Measurements from ENCODE around the gene AGER. TPM values are rescaled to one million over a fixed set of nuclear protein-coding genes. Genes with fewer than 3 reads are reported as not detected.

Gene AGER
- total and polyA plus RNA-seq, 2 of the 4 experiments (the other 2 are of a cell fraction) = 0.18 to 4.2 TPM

- H3K4me3 ChIP-seq (ENCODE audit: insufficient read depth, low read depth, low read length) = no peak overlapping the region
- no peak overlapping the region for H3K18ac ChIP-seq (ENCODE audit: low read depth, low read length)
- H3K9ac ChIP-seq (ENCODE audit: low read depth, low read length) = no peak overlapping the region
- H3K4ac ChIP-seq (ENCODE audit: low read depth, low read length) = no peak overlapping the region
- no peak overlapping the region for H2AK9ac ChIP-seq (replicated peaks; ENCODE audit: low read depth, low read length, poor library complexity)
- intact Hi-C loops (cut with micrococcal nuclease) (no loop called here), dilution Hi-C loops (cut with HindIII; ENCODE audit: low sequenced_read_pairs, unreplicated experiment) (no loop called here), in situ Hi-C loops (cut with MboI; ENCODE audit: low sequenced_read_pairs) (loop anchor here (10.0 kb wide), 1 partner anchor 196 kb away; the partner anchor contains the start of gene DXO)
- H3K4me1 ChIP-seq (ENCODE audit: control insufficient read depth, insufficient read depth, low read length) = peaks cover 4% of the 10 kb centered on the region
- no peaks in the 10 kb centered on the region for H3K27me3 ChIP-seq (ENCODE audit: control insufficient read depth, insufficient read depth, low read length)
- TF ChIP-seq MXI1 (IDR thresholded peaks at IDR 0.05; ENCODE audit: borderline replicate concordance, low read depth, low read length) (no peak), RFX5 (IDR thresholded peaks at IDR 0.05; ENCODE audit: low read depth, low read length) (no peak)
- TF ChIP-seq, protein P1, sequence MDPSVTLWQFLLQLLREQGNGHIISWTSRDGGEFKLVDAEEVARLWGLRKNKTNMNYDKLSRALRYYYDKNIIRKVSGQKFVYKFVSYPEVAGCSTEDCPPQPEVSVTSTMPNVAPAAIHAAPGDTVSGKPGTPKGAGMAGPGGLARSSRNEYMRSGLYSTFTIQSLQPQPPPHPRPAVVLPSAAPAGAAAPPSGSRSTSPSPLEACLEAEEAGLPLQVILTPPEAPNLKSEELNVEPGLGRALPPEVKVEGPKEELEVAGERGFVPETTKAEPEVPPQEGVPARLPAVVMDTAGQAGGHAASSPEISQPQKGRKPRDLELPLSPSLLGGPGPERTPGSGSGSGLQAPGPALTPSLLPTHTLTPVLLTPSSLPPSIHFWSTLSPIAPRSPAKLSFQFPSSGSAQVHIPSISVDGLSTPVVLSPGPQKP (IDR thresholded peaks at IDR 0.05; ENCODE audit: borderline replicate concordance, low read depth, low read length) = no peak
- H2BK15ac ChIP-seq (ENCODE audit: low read depth, low read length) = no peak overlapping the region
- POLR2A ChIA-PET (ENCODE audit: unreplicated experiment) = no interaction called here
- H4K5ac ChIP-seq (ENCODE audit: low read depth, low read length) = no peak overlapping the region
- no peak overlapping the region for H3K56ac ChIP-seq (ENCODE audit: extremely low read depth, insufficient read depth, low read length)
- H4K20me1 ChIP-seq (ENCODE audit: insufficient read depth, low read length) = no peaks in the 10 kb centered on the region
- H3K14ac ChIP-seq (replicated peaks; ENCODE audit: low read depth, low read length) = no peak overlapping the region
- H3K4me2 ChIP-seq (ENCODE audit: low read depth, low read length) = no peak overlapping the region
- BruUV-seq (replicated peaks) = no TSS peak
- no peak overlapping the region for H2AFZ ChIP-seq (replicated peaks; ENCODE audit: low read length, poor library complexity)
- peaks cover 31% of the 10 kb centered on the region for H3K9me1 ChIP-seq (ENCODE audit: insufficient read depth, low read length)
- no peak overlapping the region for H2AK5ac ChIP-seq (ENCODE audit: low read depth, low read length)
- peaks cover 28 to 57% of the 10 kb centered on the region in 2 experiments; a peak in 3 of 4 replicates for H3K79me1 ChIP-seq (ENCODE audit: low read depth in 1 of 2, low read length in 2 of 2)
- no peak overlapping the region for H2BK120ac ChIP-seq (ENCODE audit: low read depth, low read length)
- no peak overlapping the region for H4K8ac ChIP-seq (ENCODE audit: low read depth in 2 of 2, low read length in 2 of 2)
- H3K36me3 ChIP-seq (ENCODE audit: control insufficient read depth, insufficient read depth, low read length) = peaks cover 46% of the 10 kb centered on the region
- ATAC-seq (ENCODE audit: low read depth) (no peak), DNase-seq (no peak)
- H3K27ac ChIP-seq (ENCODE audit: insufficient read depth, low read length) = no peak overlapping the region
- H4K91ac ChIP-seq (ENCODE audit: insufficient read depth, low read depth, low read length) = no peak overlapping the region
- H2BK5ac ChIP-seq (ENCODE audit: low read depth, low read length, poor library complexity, severe bottlenecking) = no peak overlapping the region
- H3K23ac ChIP-seq (ENCODE audit: low read depth, low read length) = no peak overlapping the region
- no peak overlapping the region for H2BK20ac ChIP-seq (ENCODE audit: low read depth, low read length)
- WGBS, 2 experiments (ENCODE audit: extremely low coverage in 2 of 2, insufficient read length in 1 of 2) = 100% methylated on average over 3 of the region's 6 CpGs; no CpG with 5 or more reads in 1 of the 2 experiments
- H3K9me3 ChIP-seq (ENCODE audit: control insufficient read depth, insufficient read depth, low read length) = no peaks in the 10 kb centered on the region
- CTCF ChIA-PET = no interaction called here
These were observed 12.8 kb downstream of the AGER start for GRCh38 chr6:32171234-32171633.

Measured in IMR-90 (cell line).